Ramos (cell line): Measurements from ENCODE around the gene LAMTOR4.

Experiments used
- in situ Hi-C: fragments of 300-500 bp; cut with MboI; formaldehyde crosslinking; loops from one replicate; pipeline ENCODE4 v1.14.3; 2022; ENCODE audit warnings: low sequenced_read_pairs; ENCODE audit not compliant: unreplicated experiment

Gene LAMTOR4

DNA sequence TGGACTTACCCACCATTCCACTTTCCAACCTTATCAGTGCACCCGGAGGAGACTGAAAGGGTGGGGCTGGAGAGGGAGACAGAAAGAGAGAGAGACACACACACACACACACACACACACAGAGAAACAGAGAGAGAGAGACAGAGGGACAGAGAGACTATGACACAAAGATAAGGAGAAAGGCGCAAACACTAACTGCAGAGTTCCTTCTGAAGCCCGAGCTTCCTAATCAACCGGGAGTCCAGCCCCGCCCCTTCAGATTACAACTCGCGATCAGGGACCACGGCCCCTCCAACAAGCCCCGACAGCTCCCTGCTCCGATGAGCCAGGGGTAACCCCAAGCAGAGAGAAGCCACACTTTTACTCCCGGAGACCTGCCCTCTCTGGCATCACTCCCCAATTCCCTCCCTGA, 19.2 kb downstream of the LAMTOR4 start:
- in situ Hi-C loops, result no loop called here

DNA sequence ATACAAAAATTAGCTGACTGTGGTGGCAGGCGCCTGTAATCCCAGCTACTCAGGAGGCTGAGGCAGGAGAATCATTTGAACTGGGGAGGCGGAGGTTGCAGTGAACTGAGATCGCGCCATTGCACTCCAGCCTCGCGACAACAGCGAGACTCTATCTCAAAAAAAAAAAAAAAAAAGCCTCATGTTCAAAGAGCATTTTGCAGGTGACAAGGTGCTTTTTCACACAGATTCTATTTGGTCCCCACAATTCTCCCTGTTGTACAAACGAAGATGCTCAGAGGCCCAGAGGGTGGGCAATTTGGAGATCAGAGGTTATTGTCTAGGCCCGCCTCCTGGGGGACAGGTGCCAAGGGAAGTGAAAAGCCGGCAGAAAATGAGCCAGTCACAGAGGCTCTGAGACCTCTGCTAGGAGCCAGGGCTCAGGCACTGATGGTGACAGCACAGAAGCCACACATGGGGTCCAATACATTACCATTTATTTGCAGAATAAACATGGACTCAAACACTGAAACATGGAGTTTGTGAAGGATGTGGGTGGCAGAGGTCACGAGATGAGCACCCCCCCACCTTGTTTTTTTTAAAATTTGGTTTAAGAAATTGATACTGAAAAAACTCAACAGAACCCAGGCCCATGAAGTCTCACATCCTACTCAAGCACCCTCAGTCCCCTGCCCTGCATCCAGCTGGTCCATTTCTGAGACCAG, 20.6 kb downstream of the LAMTOR4 start:
- in situ Hi-C loops, result no loop called here

DNA sequence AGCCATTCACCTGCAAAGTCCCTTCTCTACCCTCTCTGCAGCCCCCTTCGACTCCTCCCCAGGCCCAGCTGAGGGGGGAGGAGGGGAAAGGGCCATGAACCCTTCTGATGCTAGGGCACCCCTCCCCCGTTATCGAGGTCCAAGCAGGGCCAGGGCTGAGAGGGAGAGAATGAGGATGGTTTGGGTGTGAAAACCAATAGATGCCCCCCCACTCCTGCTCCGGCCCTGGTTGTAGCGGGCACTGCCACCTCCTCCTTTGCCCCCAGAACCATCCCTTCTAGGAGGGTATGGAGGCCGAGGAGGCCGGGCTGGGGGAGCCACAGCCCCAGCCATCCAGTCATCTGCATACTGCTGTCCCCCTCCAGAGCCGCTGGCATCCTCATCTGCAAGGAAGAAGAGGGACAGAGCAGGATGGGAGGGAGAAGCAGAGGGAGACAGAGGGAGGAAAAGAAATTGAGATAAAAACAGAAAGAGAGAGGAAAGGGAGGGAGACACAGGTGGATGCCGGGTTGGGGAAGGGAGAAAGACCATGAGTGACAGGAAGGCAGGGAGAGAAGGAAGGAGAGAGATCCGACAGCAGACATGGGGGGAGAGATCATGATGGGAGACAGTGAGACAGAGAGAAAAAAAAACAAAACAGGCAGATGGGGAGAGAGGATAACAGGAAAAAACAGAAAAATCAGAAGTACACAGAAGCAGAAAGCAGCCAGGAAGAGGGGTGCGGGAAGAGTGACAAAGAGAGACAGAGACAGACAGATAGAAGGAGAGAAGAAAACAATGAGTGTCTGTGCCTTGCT, 21.6 kb downstream of the LAMTOR4 start:
- in situ Hi-C loops, result no loop called here

DNA sequence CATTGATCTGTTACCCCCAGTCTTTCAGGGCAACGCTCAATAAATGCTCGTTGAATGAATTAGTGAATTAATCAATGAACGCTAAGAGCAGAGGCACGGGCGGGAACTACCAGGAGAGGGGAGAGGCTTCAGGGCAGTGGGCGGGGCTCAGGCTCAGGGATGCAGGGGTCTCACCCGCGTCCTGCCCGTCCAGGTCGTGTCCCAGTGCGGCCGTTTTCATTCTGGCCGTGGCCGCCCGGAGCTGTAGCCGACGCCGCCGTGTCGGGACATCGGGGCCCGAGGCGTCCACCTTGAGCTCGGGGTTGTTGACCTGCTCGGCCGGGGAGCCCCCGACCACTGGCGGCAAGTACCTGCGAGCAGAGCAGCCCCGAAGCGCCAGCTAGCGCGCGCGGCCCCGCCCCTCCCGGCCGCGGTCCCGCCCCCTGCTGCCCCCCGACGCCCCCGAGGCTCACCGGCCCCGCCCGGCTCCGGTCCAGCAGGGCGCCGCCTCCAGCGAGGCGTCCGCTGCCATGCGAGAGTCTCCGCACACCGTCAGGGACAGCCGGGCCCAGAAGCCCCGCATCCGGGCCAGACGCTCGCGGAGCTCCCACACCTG, 22.5 kb downstream of the LAMTOR4 start:
- in situ Hi-C loops, result no loop called here

DNA sequence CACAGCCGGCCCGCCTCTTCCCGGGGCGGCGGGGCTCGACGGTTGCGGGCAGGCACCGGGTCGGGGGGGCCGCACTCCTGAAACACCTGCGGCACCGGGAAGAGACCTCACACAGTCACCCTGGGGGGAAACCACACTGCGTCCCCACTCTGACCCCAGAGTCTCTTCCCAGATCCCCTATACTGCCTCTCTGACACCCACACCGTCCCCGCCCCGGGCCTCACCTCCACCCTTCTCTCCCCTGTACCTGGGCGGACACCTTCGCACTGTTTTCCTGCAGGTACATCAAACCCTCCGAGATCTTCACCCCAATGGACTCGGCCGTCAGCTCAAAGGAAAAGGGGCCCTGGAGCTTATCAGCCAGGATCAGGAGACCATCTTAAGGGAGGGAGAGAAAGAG, 23.1 kb downstream of the LAMTOR4 start:
- in situ Hi-C loops, result no loop called here

DNA sequence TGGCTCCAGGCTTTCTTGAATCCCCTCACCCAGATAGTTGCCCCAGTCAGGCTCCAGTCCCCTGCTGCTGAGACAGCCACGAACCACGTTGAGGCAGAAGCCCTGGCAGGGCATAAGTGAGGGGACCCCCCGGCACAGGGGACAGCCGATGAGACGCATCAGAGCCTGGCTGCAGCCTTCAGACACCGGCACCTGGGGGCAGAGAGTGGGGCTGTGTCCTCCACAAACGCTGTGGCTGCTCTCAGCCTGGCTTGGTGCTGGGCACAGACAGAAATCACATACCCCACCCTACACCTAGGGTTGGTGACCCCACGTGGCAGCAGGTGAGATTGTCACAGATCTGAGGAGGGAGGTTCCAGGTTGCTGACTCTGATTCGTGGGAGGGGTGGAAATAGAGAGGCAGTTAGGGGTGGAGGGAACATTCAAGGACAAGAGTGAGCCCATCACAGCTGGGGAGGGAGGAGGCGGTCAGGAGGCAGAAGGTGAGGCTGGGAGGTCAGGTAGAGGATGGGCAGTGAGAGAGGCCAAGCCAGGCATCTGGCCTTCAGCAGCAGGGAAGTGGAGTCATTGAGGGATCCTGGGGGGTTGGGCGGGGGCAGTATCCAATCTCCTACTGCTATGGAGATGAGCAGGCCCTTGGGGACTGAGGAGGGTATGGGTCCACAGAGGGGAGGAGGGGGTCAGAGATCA, 25.2 kb downstream of the LAMTOR4 start:
- in situ Hi-C loops, result no loop called here

DNA sequence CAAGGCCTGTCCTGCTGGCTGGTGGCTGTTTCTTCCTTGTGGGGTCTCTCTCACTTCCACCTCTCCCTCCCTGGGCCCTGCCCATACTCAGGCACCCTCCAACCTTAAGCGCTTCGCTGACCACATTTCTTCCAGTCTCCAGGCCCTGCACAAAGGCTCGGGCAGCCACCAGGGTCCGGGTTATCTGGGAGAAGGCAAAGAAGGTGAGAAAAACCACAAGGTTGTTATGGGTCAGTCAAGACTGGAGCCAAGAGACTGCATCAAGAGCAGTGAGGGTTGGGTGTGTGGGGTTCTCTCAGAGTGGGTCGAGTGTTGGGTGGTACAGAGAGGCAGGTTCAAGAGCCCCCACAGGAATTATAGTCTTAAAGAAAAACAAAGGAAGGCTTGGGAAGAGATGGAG, 25.9 kb downstream of the LAMTOR4 start:
- in situ Hi-C loops, result no loop called here

DNA sequence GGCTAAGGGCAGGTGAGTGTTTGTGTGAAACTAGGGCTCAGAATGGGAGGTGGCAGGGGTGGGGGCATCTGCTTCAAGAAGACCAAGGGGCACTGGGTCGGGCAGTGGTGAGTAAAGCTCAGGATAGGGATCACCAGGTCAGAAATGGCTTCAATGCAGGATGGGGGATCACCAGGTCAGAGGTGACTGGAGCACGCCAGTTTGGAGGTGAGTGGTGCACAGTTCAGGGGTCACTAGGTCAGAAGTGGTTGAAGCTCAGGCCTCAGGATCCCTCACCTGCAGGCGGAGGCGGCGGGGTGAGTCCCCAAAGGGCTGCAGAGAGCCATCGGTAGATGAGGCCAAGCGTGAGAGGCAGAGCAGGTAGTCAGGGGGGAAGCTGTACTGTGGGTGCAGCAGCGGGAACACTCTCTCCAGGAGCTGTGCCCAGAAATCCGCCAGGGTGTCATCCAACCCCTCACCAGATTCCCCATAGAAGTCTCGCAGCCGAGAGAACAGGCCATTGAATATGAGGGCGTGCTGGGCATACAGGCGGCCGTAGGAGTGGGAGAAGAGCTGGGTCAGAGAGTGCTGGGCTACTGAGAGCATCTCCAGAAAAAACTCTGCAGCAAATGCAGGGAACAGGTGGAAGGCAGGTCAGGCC, 26.7 kb downstream of the LAMTOR4 start:
- in situ Hi-C loops, result loop anchor here (25.0 kb wide), 1 partner anchor 1687 kb away; no protein-coding TSS in a partner anchor

DNA sequence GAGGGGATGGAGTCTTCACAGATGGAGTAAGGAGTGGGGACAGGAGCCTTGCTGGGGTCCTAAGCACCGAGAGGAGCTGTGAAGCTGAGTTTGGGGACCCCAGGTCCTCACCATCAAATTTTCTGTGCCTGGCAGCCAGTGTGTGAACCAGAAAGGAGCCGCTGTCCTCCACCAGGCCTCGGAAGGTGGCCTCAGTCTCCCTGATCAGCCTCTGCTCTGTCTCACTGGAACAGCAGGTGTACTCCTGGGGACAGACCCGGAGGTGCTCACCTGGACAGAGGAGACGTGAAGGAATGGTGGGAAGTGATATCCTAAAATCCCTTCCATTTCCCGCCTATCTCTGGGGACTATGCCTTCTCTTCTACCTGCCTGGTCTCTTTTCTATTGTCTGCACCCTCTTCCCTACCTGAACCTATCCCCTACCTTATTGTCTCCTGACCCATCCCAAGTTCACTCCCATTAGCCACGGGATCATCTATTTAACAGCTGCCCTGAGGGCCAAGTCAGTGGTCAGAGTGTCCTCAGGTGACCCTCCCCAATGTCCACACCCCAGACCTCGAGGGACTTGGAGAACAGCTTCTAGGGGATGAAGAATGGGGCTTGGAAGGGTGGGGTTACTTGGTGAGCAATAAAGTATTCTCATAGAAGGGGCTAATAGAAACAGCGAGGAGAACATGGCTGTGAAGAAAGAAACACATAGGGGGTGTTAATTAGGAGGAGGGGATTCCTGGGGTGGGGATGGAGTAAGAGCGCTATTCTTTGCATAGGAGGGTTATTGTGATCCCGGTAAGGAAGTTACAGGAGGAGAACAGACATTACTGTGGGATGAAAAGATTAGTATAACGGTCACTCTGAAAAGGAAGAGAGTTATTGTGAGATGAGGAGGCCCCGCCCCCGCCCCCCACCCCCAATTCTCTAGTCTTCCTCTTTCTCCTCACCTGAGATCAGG, 27.7 kb downstream of the LAMTOR4 start:
- in situ Hi-C loops, result loop anchor here (25.0 kb wide), 1 partner anchor 1686 kb away; no protein-coding TSS in a partner anchor

DNA sequence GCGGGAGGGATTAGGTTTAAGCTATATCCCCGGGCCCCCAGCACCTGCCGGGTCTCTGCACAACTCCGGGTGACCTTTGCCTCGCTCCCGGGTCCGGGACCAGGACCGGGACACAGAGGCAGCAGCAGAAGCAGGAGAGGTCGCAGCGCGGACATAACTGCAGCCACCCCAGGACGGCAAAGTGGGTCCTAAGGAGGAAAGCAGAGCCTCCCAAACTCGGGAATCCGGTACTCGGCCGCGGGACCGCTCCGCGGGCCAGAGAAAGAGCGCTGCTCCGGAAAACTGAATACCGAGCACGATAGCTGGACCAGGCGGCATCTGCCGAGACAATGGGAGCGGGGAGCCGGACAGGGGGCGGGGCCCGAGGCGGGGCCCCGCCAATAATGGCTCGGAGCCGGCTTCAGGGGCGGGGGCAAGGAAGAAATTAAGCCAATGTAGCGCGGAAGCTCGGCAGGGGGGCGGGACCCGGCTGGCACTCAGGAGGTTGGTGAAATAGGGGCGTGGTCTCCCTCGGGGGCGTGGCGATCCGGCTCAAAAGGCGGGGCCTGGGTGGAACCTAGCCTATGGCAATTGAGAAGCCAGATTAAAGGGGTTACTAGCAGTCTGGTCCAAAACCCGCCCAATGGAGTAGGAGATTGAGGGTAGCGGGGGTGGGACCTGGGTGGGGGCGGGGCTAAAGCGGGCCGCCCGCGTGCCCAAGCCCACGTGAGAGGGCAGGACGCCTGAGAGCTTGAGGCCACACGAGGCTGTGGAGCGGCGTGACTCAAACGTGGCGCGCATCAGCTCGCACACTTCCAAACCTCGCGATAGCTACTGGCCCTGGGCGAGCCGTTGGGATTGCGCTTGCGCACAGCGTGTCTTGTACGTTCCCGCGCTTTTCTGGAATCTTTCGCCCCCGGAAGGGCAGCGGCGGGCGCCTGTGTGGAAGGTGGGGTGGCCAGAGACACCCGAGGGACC, 28.6 kb downstream of the LAMTOR4 start, which contains the start of the genes GPC2 and STAG3:
GPC2 (minus strand) TSS at position 337 of the 957 bp plus-strand sequence; CDS start at position 155, 182 bp downstream.
STAG3 (plus strand) TSS at position 874 of the 957 bp plus-strand sequence. CDS start 2,639 bp downstream, outside the sequence.
- in situ Hi-C loops, result loop anchor here (25.0 kb wide), 1 partner anchor 1685 kb away; no protein-coding TSS in a partner anchor

DNA sequence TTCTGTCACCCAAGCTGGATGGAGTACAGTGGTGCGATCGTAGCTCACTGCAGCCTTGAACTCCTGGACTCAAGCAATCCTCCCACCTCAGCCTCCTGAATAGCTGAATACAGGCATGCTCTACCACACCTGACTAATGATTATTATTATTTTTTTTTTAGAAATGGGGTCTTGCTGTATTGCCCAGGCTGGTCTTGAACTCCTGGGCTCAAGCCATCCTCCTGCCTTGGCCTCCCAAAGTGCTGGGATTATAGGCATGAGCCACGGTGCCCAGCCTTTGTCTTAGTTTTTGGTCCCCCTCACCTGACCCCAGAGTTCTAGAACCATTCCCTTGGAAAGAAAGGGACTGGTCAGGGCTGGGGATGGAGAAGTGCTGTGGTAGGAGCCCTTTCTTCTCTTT, 31.4 kb downstream of the LAMTOR4 start:
- in situ Hi-C loops, result loop anchor here (25.0 kb wide), 1 partner anchor 1682 kb away; no protein-coding TSS in a partner anchor

DNA sequence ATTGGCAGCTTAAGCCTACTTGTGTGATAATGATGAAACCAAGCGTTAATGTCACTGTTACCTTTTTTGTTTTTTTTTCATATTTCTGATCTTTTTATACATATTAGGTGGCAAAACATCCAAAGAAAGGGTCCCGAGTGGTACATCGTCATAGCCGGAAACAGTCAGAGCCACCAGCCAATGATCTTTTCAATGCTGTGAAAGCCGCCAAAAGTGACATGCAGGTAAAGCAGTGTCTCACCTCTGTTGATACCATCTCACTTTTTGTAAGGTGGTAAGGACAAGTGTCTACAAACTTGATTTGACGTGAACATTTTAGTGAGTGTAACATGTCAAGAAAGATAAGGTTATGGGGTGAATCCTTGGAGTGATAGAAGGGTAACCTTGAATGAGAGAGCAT, 33.9 kb downstream of the LAMTOR4 start:
- in situ Hi-C loops, result loop anchor here (25.0 kb wide), 1 partner anchor 1680 kb away; no protein-coding TSS in a partner anchor

DNA sequence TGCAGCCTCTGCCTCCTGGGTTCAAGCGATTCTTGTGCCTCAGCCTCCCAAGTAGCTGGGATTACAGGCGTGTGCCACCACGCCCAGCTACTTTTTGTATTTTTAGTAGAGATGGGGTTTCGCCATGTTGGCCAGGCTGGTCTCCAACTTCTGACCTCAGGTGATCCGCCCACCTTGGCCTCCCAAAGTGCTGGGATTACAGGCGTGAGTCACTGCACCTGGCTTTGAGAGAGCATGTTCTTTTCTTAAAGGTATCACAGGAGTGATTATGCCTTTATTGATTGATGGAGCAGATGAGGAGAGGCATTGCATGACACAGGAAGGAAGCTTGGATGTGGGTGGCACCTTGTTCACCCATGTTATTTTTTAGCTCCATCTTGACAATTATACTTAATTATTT, 34.4 kb downstream of the LAMTOR4 start:
- in situ Hi-C loops, result loop anchor here (25.0 kb wide), 1 partner anchor 1679 kb away; no protein-coding TSS in a partner anchor

DNA sequence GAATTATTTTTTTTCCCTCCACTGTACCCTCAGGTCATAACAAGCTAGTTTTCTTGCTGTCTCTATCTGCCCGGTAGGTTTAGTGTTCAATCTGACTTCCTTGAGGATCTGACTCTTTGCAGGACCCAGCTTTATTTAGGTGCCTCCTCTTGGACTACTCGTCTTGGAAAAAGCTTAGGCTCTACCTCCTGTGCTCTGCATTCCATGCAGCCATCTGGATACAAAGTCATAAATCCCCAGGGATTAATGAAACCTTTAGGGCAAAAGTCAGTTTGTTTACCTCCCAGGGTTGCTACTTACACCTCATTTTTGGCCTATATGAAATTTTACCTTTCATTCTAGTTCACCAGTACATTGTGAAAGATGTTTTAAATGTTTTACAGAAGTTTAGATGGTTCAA, 37.0 kb downstream of the LAMTOR4 start:
- in situ Hi-C loops, result loop anchor here (25.0 kb wide), 1 partner anchor 1677 kb away; no protein-coding TSS in a partner anchor

DNA sequence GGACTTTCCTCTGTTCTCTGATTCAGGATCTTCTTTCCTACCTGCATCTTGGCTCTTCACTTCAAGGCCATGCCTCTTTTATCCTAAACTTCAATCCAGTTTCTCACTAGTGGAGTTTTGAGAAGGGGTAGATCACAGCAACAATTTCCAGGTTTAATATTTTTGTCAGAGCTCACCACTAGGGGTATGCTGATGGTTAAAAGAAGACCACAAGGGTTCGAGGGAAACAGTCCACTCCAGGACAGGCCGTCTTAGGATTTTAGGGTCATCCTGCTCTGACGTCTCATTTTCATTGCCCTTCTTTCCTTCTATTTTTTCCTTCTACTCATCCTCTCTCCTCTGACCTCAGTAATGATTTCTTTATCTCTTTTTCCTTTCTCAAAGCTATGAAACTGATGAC, 40.3 kb downstream of the LAMTOR4 start:
- in situ Hi-C loops, result loop anchor here (25.0 kb wide), 1 partner anchor 1673 kb away; no protein-coding TSS in a partner anchor

DNA sequence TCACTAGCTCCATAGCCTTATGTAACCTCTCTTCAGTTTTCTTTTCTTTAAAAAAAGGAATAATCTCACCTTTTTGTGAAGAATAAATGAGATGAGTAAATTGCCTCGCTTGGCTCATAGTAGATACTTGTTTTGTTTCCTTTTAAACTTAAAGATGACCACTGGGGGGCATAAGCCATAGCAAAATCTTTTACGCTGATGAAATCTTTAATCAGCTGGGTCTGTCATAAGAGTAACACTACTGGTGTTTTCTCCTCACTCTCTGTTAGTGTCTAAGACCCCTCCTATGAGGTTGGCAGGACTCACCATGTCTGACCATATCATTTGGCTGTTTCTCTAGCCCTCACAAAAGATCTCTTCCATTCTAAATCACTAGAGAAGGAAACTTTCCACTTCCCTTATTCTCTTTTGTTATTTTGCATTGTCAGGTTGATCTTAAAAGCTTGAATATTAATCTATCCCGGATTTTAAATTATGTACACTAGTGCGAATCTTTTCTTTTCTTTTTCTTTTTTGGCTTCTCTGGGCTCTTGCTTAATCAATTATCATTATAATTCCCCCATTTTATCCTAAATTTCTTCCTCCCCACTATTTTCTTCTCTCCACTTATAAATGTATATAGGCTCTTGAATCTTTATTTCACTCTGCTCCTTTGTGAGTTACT, 41.5 kb downstream of the LAMTOR4 start:
- in situ Hi-C loops, result loop anchor here (25.0 kb wide), 1 partner anchor 1672 kb away; no protein-coding TSS in a partner anchor

DNA sequence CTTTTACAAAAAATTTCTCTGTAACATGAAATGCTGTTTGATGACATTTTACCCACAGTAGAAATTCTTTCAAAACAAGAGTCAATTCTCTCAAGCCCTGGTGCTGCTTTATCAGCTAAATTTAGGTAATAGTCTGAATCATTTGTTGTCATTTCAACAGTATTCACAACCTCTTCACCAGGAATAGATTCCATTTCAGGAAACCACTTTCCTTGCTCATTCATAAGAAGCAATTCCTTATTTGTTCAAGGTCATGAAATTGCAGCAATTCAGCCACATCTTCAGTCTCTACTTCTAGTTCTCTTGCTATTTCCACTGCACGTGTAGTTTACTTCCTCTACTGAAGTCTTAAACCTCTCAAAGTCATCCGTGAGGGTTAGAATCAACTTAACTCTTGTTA, 43.1 kb downstream of the LAMTOR4 start:
- in situ Hi-C loops, result loop anchor here (25.0 kb wide), 1 partner anchor 1671 kb away; no protein-coding TSS in a partner anchor
